GM19043 (cell line): ENCODE data around the gene LMNTD2.
"Not testable (repeated sequence)": the region's sequence is repeated elsewhere in the genome, so short reads cannot be mapped to it uniquely, and the experiment has no call there.

Experiments
- ATAC-seq: cut with Tn5 transposase; IDR thresholded peaks from one replicate; pipeline ENCODE4 v1.9.1; 2021; ENCODE audit warnings: low read depth; ENCODE audit not compliant: unreplicated experiment

LMNTD2 gene

GRCh38 chr11:589798-590197 is 29.3 kb upstream of the LMNTD2 start:
- ATAC-seq: no peak

- no peak for ATAC-seq
Observed at GRCh38 chr11:587978-588380, 27.4 kb upstream of the LMNTD2 start.

GRCh38 chr11:587546-587945 is 27.0 kb upstream of the LMNTD2 start:
- no peak for ATAC-seq

- no peak for ATAC-seq
Observed at GRCh38 chr11:586376-587316, 26.1 kb upstream of the LMNTD2 start.

- no peak for ATAC-seq
Observed at GRCh38 chr11:584287-584686, 23.7 kb upstream of the LMNTD2 start.

- no peak for ATAC-seq
Observed at GRCh38 chr11:581752-582151, 21.2 kb upstream of the LMNTD2 start.

- ATAC-seq: no peak
Observed at GRCh38 chr11:581342-581741, 20.8 kb upstream of the LMNTD2 start.

- ATAC-seq: no peak
Observed at GRCh38 chr11:579830-580601, 19.5 kb upstream of the LMNTD2 start.

GRCh38 chr11:578276-579035 is 17.9 kb upstream of the LMNTD2 start:
- ATAC-seq: no peak

GRCh38 chr11:577611-577894 is 17.0 kb upstream of the LMNTD2 start:
- no peak for ATAC-seq

GRCh38 chr11:576811-577610 is 16.5 kb upstream of the LMNTD2 start:
- no peak for ATAC-seq

- peak; percentile 77 for ATAC-seq
Observed at GRCh38 chr11:575996-576768, 15.6 kb upstream of the LMNTD2 start, which contains the start of gene PHRF1. PHRF1 (plus strand) TSS chr11:576470; CDS start chr11:581513, 5,043 bp downstream.

- ATAC-seq: peak; percentile 27
Observed at GRCh38 chr11:575313-575995, 14.9 kb upstream of the LMNTD2 start.

- ATAC-seq: no peak
Observed at GRCh38 chr11:574632-575312, 14.2 kb upstream of the LMNTD2 start.

GRCh38 chr11:574031-574570 is 13.6 kb upstream of the LMNTD2 start:
- ATAC-seq: not testable (repeated sequence)

- ATAC-seq: no peak
Observed at GRCh38 chr11:573146-573759, 12.7 kb upstream of the LMNTD2 start.

GRCh38 chr11:571802-572185 is 11.3 kb upstream of the LMNTD2 start:
- no peak for ATAC-seq
